IPS-NIHi11 (cell line): ENCODE data around the gene FAM20B.

ENCODE experiments used
- DNase-seq: peaks from one replicate; pipeline ENCODE4 v3.0.0; 2012; ENCODE audit warnings: mixed read lengths, low spot score

FAM20B gene

DNA sequence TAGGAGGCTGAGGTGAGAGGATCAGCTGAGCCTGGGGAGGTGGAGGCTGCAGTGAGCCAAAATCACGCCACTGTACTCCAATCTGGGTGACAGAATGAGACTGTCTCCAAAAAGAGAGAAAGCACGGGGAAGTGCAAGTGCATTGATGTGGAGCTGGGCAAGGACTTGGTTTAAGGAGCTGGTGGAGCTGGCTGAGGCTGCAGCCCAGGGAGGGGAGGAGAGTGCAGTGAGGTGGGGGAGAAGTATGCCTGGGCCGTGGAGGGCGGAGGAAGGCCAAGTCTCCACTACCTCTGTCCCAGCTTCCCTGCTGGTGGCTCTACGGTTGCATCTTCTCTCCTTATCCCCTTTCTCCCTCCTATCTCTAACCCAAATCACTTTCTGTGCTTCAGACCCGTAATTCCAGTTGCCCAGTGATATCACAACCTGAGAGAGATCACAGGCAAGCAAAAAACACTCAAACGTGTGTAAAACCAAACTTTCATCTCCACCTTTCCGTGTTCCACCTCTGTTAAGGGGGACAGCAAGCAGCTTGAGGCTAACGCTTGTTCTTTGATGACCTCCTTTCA is 67.3 kb downstream of the FAM20B start:
- no peak for DNase-seq

- DNase-seq: no peak
Observed at GRCh38 chr1:179094818-179095217, 69.1 kb downstream of the FAM20B start.

GRCh38 chr1:179095377-179095776 is 69.7 kb downstream of the FAM20B start:
- no peak for DNase-seq

GRCh38 chr1:179095924-179096323 is 70.2 kb downstream of the FAM20B start:
- DNase-seq: no peak

DNA sequence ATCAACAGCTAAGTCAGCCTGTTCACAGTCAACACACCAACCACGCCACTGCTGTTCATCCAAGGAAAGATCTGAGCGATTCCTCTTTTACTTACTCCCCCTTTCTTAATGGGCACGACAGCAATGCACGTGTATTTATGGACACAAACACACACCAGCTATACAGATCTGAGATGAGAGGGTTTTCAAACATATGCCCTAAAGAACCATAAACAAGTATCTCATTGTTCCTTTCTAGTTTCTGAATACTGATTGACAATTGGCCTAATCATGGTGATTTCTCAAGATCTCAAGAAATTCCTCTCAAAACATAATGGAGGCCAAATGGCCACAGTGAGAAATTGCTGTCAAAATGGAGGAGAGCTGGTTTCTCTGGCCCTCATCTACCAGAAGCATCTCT is 74.2 kb downstream of the FAM20B start:
- DNase-seq: no peak

- DNase-seq: no peak
Observed at GRCh38 chr1:179101566-179101965, 75.9 kb downstream of the FAM20B start.

- no peak for DNase-seq
Observed at GRCh38 chr1:179103999-179104398, 78.3 kb downstream of the FAM20B start.

DNA sequence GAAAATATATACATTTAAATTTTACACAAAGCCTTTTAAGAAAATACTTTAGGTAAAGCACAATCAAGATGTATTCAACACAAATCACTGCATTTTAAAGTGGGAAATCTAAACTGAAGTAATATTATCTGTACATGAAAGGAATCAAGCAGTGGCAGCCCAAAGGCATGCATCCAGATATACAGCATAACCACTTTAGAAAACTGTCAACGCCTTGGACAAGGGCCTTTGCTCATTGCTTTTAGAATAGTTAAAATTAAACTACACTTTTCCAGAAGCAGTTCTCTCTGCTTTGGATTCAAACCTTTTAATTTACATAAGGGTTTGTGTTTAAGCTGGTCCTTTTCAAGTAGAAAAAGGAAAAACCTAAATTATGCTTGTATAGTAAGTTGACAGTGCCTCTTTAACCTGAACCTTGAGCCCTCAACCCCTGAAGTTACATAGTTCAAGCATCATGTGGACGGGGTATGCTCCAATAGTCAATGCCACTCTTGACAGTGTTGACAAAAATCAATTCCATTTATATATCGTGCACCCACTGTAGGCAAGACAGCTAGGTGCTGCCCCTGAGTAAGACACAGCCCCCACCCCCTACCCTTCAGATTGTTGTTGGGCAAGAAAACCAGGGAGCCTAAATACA is 79.0 kb downstream of the FAM20B start:
- DNase-seq: no peak

GRCh38 chr1:179105393-179105792 is 79.7 kb downstream of the FAM20B start:
- DNase-seq: peak; percentile 82

DNA sequence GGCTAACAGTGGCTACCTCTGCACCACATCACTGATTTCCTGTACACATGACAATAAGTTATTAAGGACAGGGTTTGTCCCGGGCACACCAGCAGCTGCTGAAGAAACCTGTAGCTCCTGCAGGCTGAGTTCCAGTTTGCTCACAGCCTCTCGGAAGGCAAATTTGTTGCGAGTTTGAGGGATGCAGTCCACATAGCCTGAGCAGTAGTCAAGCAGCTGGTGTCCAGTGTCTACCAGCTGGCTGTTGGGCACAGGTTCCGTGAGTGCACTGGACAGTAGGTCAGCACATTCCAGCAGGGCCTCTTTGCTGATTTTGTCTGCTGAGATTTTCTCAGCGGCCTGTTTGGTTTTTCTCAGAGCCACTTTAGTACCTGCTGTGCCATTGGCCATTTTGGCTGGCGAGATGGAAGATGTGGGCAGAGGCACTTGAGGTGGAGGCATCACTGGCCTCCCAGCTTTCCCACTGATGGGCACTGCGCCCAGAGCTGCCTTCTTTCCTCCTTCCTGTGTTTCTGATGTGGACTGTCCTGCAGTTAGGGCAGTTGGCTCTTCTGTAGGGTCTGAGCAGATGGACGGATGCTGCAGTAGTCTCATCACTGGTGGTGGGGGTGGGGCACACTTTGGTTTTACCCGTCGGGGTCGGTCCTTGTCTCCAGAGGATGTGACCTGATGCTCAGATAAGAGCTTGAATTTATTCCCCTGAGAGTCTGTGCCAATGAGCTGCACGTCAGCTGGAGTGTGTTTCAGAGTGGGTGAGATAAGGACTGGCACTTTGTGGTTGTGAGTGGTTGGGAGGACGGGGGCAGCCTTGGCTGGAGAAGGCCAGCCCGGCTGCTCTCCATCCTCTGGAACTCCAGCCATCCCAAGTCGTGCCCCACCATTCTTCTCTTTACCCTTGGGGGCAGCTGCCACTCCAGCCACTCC is 82.3 kb downstream of the FAM20B start:
- DNase-seq: no peak

- no peak for DNase-seq
Observed at GRCh38 chr1:179108644-179109043, 83.0 kb downstream of the FAM20B start.

- no peak for DNase-seq
Observed at GRCh38 chr1:179115181-179115580, 89.5 kb downstream of the FAM20B start.

- DNase-seq: no peak
Observed at GRCh38 chr1:179119513-179119912, 93.8 kb downstream of the FAM20B start.

DNA sequence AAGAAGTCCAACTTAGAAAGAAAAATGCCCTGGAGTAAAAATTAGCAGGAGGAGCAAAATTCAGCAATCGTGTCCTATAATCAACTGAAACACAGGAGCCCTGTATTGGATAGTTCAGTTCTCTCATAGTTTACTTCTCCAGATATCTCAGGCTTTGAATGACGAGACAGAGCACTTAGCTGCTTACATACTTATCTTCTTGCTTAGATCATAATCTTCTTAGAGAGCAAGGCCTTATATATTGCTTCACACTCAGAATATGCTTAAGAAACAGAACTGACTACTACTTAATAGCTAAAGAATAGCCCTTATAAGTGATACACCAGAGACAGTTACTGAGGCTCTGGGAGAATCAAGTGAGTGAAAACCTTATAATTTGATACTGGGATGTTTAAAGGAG is 95.0 kb downstream of the FAM20B start:
- DNase-seq: no peak

DNA sequence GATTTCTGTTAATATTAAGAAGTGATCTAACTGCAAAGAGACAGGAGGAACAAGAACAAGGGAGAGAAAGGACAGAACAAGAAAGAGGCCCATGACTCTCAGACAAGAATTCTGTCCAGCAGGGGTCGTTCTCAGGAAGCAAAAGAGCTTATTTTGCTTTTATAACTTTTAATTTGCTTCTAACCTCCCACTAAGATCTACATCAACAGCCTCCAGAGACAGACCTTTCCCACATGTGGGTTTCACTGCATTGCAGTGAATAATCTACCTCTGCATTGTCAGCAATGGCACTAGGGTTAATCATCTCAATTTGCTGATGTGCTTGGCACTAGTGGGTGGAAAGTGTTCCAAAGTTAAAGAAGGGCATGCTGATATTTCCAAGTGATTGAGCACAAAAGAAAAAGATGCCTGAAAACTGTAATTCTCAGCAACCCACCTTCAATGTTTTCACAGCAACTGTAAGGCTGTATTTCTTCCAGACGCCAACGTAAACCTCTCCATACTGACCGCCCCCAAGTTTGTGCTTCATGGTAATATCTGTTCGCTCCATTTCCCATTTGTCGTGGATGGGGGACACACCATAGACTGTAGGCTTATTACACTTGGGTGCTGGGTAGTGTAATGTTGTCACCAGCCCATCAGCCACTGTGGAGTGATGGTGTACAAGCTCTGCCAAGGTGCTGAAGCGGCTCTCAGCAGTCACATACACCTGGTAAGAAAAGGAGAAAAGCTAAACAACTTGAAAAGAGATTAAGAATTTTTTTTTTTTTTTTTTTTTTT is 95.7 kb downstream of the FAM20B start:
- DNase-seq: peak; percentile 19

DNA sequence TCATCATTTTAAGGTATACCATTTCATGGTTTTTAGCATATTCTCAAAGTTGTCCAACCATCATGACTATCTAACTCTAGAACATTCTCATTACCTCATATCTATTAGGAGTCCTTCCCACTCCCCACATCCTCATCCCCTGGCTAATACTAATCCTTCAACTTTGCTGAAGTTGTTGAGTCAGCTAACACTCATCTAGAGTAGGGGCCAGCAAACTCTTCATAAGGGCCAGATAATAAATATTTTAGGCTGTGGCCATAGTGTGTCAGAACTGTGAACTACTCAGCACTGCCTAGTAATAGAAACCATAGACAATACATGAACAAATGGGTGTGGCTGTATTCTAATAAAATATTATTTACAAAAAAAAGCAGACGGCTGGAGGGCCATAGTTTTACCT is 99.2 kb downstream of the FAM20B start:
- no peak for DNase-seq
